ENCODE data around the gene TOX4.

- TF ChIP-seq CTCF (conservative IDR thresholded peaks at IDR 0.05; ENCODE audit: low read depth, low read length): no peak
- no peak for TF ChIP-seq CEBPB (IDR thresholded peaks at IDR 0.05; ENCODE audit: low read depth, low read length)
- TF ChIP-seq POLR2A (IDR thresholded peaks at IDR 0.05; ENCODE audit: low read depth, low read length): no peak
- TF ChIP-seq RAD21 (IDR thresholded peaks at IDR 0.05; ENCODE audit: low read length): no peak
- TF ChIP-seq CHD1 (IDR thresholded peaks at IDR 0.05; ENCODE audit: low read depth, low read length): no peak
- TF ChIP-seq SMC3 (IDR thresholded peaks at IDR 0.05; ENCODE audit: low read depth, low read length): no peak
- TF ChIP-seq MAFK (IDR thresholded peaks at IDR 0.05; ENCODE audit: low read depth, low read length): no peak
- TF ChIP-seq BHLHE40 (IDR thresholded peaks at IDR 0.05; ENCODE audit: low read depth, low read length): no peak
- TF ChIP-seq MXI1 (IDR thresholded peaks at IDR 0.05; ENCODE audit: borderline replicate concordance, low read depth, low read length): no peak
Measured at GRCh38 chr14:21449899-21450216, 27.1 kb upstream of the TOX4 start.

All from IMR-90 (cell line).